Testis (tissue), 3 donors: ENCODE data around the gene SLC39A6. TPM values are rescaled to one million over a fixed set of nuclear protein-coding genes. Genes with fewer than 3 reads are reported as not detected.

ENCODE experiments used
- DNase-seq: peaks from one replicate; pipeline ENCODE4 v3.0.0-alpha.2; 2019
- H3K27ac ChIP-seq, 2 donors: fragments of 200-600 bp; sonication (generic); one replicate each; pipeline ENCODE4 v1.5.1; 2019
- H3K27me3 ChIP-seq: fragments of 200-600 bp; sonication (generic); one replicate; pipeline ENCODE4 v1.5.1; 2019
- H3K36me3 ChIP-seq: fragments of 200-600 bp; sonication (generic); one replicate; pipeline ENCODE4 v1.5.1; 2017; ENCODE audit warnings: low read depth; ENCODE audit errors: missing control alignments
- H3K4me1 ChIP-seq: fragments of 200-600 bp; sonication (generic); one replicate; pipeline ENCODE4 v1.5.1; 2019
- H3K4me3 ChIP-seq, 2 donors: fragments of 200-600 bp; sonication (generic); one replicate each; pipeline ENCODE4 v1.5.1; 2017 to 2019
- H3K9me3 ChIP-seq: fragments of 200-600 bp; sonication (generic); one replicate; pipeline ENCODE4 v1.5.1; 2017
- CTCF ChIP-seq, 3 experiments: fragments of 450-650 bp in 2 of 3; fragments of 200-600 bp in 1 of 3; sonication (generic) in 1 of 3; IDR thresholded peaks; one replicate each; pipeline ENCODE4 v1.5.1; 2016 to 2019; ENCODE audit warnings: antibody characterized with exemption in 3 of 3, mild to moderate bottlenecking in 2 of 3, moderate library complexity in 1 of 3
- POLR2A ChIP-seq: fragments of 450-650 bp; IDR thresholded peaks from one replicate; pipeline ENCODE4 v1.6.1; 2017; ENCODE audit warnings: antibody characterized with exemption, mild to moderate bottlenecking, moderate library complexity
- WGBS, 2 donors: methylation state at CpG; one replicate each; pipeline ENCODE4 v1.1.5; 2018; 5-methylcytosine and 5-hydroxymethylcytosine counted together
- intact Hi-C: fragments of 100-400 bp; cut with DNase I; formaldehyde crosslinking; loops from one replicate; pipeline ENCODE4 v1.15.1; 2023; ENCODE audit warnings: low total_unique reads
- polyA plus RNA-seq: library from polyadenylated mRNA; stranded (reverse); fragments of 350-450 nt; fragmentation: Illumina TruSeq; extraction: RNeasy Lipid Tissue Mini Kit (QIAGEN cat#74804); gene quantifications from one replicate; pipeline ENCODE4 v1.2.3, GENCODE V29; 2014; ENCODE audit warnings: low read depth, low replicate concordance; ENCODE audit not compliant: insufficient read depth
- total RNA-seq, 2 donors: library from RNA; depleted of rRNA; stranded (reverse); fragments of >200 nt; gene quantifications; one replicate each; pipeline ENCODE4 v1.2.3, GENCODE V29; 2016

The SLC39A6 gene
- total and polyA plus RNA-seq, 3 donors from 2014 or later, result 38.1 to 53.8 (median 51.4) TPM

DNA sequence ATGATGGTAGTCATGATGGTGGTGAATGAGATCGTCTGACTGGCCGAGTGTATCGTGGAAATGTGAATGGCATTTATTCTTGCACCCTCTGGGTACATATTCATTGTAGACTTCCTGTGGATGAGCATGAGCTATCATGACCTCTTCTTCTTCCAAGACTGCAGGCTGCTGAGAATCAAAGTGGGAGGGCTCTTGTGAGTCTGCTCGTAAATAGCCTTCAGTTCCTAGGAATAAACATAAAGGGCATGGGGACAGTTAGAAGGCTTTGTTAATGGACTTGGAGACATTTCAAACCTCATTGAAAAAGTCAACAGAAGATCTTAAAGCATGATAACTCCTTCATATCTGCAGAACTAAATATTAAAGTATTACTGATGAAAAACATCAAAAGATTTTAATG is 14.9 kb downstream of the SLC39A6 start:
- Histone ChIP-seq H3K9me3 (no peaks in the 10 kb centered on the region), H3K36me3 (no peaks in the 10 kb centered on the region), H3K4me1 (no peaks in the 10 kb centered on the region), H3K27ac (no peak overlapping the region), H3K4me3 (no peak overlapping the region), H3K27me3 (no peaks in the 10 kb centered on the region)
- no peak for DNase-seq
- 91 to 93% methylated on average over 4 of the region's 4 CpGs for WGBS, 2 donors
- intact Hi-C loops, result no loop called here
- TF ChIP-seq CTCF (IDR thresholded peaks at IDR 0.05) (no peak), POLR2A (no peak)

- Histone ChIP-seq H3K4me1 (no peaks in the 10 kb centered on the region), H3K27ac (no peak overlapping the region), H3K27me3 (no peaks in the 10 kb centered on the region), H3K36me3 (no peaks in the 10 kb centered on the region), H3K4me3 (no peak overlapping the region), H3K9me3 (no peaks in the 10 kb centered on the region)
- no peak for DNase-seq
- no peak for TF ChIP-seq POLR2A
- no peak for TF ChIP-seq CTCF (IDR thresholded peaks at IDR 0.05)
- intact Hi-C loops, result no loop called here
Observed at GRCh38 chr18:36112302-36112701, 16.8 kb downstream of the SLC39A6 start.

DNA sequence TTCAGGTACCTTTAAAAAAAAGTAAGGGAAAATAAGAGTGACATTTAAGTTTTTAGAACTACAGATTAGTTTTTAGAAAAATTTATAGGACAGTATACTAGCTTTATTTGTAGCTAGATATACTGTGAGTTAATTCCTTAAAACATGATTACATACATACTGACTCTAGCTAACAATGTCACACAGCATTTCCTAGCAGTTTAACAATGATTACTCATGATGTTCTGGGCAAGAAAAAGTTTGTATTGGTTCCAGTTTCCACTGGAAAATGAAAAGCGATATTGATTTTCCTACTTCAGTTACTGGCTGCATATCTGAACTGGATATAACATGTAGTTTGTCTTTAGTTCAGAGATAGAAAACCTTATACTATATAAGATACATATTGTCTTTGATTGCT is 19.4 kb downstream of the SLC39A6 start:
- H3K27ac ChIP-seq, result no peak overlapping the region
- no peaks in the 10 kb centered on the region for H3K4me1 ChIP-seq
- 91 to 94% methylated on average over 1 of the region's 1 CpG for WGBS, 2 donors
- no peak for DNase-seq
- H3K27me3 ChIP-seq, result no peaks in the 10 kb centered on the region
- intact Hi-C loops, result no loop called here
- no peak overlapping the region for H3K4me3 ChIP-seq
- no peaks in the 10 kb centered on the region for H3K36me3 ChIP-seq
- no peaks in the 10 kb centered on the region for H3K9me3 ChIP-seq
- TF ChIP-seq CTCF (IDR thresholded peaks at IDR 0.05) (no peak), POLR2A (no peak)

DNA sequence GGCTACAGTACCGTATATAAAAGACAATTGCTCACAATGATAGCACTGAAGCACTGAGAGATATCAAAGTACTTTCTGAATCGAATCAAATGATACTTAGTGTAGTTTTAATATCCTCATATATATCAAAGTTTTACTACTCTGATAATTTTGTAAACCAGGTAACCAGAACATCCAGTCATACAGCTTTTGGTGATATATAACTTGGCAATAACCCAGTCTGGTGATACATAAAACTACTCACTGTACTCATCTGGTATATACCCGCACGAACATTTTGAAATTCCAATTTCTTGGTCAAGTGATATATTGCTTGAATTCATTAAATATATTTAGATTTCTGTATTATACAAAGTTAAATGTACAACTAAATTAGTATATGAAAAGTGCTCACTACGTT is 20.5 kb downstream of the SLC39A6 start:
- no peaks in the 10 kb centered on the region for H3K9me3 ChIP-seq
- intact Hi-C loops, result no loop called here
- no peak for TF ChIP-seq POLR2A
- TF ChIP-seq CTCF (IDR thresholded peaks at IDR 0.05), result no peak
- 83 to 89% methylated on average over 5 of the region's 5 CpGs for WGBS, 2 donors
- no peaks in the 10 kb centered on the region for H3K36me3 ChIP-seq
- no peak overlapping the region for H3K27ac ChIP-seq
- no peak overlapping the region for H3K4me3 ChIP-seq
- H3K4me1 ChIP-seq, result no peaks in the 10 kb centered on the region
- no peak for DNase-seq
- H3K27me3 ChIP-seq, result no peaks in the 10 kb centered on the region

DNA sequence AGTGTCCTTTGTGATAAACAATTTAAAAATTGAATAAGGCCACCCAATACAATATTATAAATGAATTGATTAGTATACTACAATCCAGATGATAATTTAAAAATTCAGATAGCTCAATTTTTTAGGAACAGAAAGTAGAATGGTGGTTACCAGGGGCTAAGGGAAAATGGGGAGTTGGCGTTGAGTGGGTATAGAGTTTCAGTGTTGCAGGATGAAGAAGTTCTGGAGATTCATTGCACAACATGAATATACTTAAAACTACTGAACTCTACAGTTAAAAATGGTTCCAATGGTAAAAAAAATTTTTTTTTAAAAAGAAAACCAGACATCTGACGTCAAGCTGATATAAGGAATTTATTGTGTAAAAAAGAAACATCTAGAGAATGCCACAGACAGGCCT is 20.9 kb downstream of the SLC39A6 start:
- H3K27me3 ChIP-seq, result no peaks in the 10 kb centered on the region
- no peaks in the 10 kb centered on the region for H3K4me1 ChIP-seq
- no peak overlapping the region for H3K27ac ChIP-seq
- WGBS, 2 donors, result 44 to 46% methylated on average over 2 of the region's 2 CpGs
- no peaks in the 10 kb centered on the region for H3K36me3 ChIP-seq
- no peak overlapping the region for H3K4me3 ChIP-seq
- no peaks in the 10 kb centered on the region for H3K9me3 ChIP-seq
- TF ChIP-seq CTCF (IDR thresholded peaks at IDR 0.05), result no peak
- intact Hi-C loops, result no loop called here
- no peak for DNase-seq
